Gastroesophageal sphincter (tissue), 4 donors: Measurements from ENCODE around the gene GPATCH8. TPM values are rescaled to one million over a fixed set of nuclear protein-coding genes. Genes with fewer than 3 reads are reported as not detected.

Experiments used
- ATAC-seq: fragments of 150-250 bp; one replicate; pipeline ENCODE4 v1.9.1; 2016; ENCODE audit warnings: mild to moderate bottlenecking, moderate library complexity
- H3K27ac ChIP-seq, 4 donors: fragments of 200-600 bp; sonication (generic) in 3 of 4; 1 replicate in 3 of 4; 2 replicates in 1 of 4; pipeline ENCODE4 v1.5.1; 2016 to 2019
- H3K27me3 ChIP-seq: fragments of 200-600 bp; sonication (generic); one replicate; pipeline ENCODE4 v1.5.1; 2019
- H3K36me3 ChIP-seq, 2 donors: fragments of 200-600 bp; sonication (generic); one replicate each; pipeline ENCODE4 v1.5.1; 2019; ENCODE audit warnings: control low read depth in 1 of 2
- H3K4me1 ChIP-seq, 3 donors: fragments of 200-600 bp; sonication (generic); 1 replicate in 2 of 3; 2 replicates in 1 of 3; pipeline ENCODE4 v1.5.1; 2016 to 2019; ENCODE audit warnings: control low read depth in 2 of 3
- H3K4me3 ChIP-seq, 2 donors: fragments of 200-600 bp; sonication (generic); one replicate each; pipeline ENCODE4 v1.5.1; 2019; ENCODE audit warnings: mild to moderate bottlenecking in 1 of 2, moderate library complexity in 1 of 2
- H3K9me3 ChIP-seq, 3 donors: fragments of 200-600 bp; sonication (generic); one replicate each; pipeline ENCODE4 v1.5.1; 2017 to 2019; ENCODE audit warnings: control low read depth in 2 of 3
- CTCF ChIP-seq, 4 experiments: fragments of 200-600 bp in 2 of 4; fragments of 450-650 bp in 2 of 4; sonication (generic) in 1 of 4; IDR thresholded peaks; one replicate each; pipeline ENCODE4 v1.5.1; 2017 to 2019; ENCODE audit warnings: antibody characterized with exemption in 4 of 4, mild to moderate bottlenecking in 2 of 4, moderate library complexity in 2 of 4
- EP300 ChIP-seq: sonication (generic); formaldehyde crosslinking; IDR thresholded peaks from one replicate; pipeline ENCODE4 v1.6.1; 2017; ENCODE audit warnings: antibody characterized with exemption, mild to moderate bottlenecking
- POLR2A ChIP-seq, 2 donors: fragments of 450-650 bp; IDR thresholded peaks; one replicate each; pipeline ENCODE4 v1.6.1; 2017; ENCODE audit warnings: antibody characterized with exemption in 2 of 2, mild to moderate bottlenecking in 2 of 2, moderate library complexity in 1 of 2
- POLR2AphosphoS5 ChIP-seq: sonication (generic); formaldehyde crosslinking; IDR thresholded peaks from one replicate; pipeline ENCODE4 v1.6.1; 2017; ENCODE audit warnings: antibody characterized with exemption
- WGBS, 2 donors: methylation state at CpG; one replicate each; pipeline ENCODE4 v1.1.5; 2018; ENCODE audit warnings: low coverage in 1 of 2; 5-methylcytosine and 5-hydroxymethylcytosine counted together
- total RNA-seq, 4 donors: library from RNA; depleted of rRNA; stranded (reverse); fragments of >200 nt; gene quantifications; one replicate each; pipeline ENCODE4 v1.1.0, GENCODE V29; 2016

The GPATCH8 gene
- total RNA-seq, 4 donors from 2014 or later: 21.8 to 54.6 (median 33.9) TPM

GRCh38 chr17:44362949-44363612 is 140.1 kb downstream of the GPATCH8 start:
- WGBS, 2 donors: no CpG with 5 or more reads among the region's 45 CpGs
- H3K4me1 ChIP-seq: peaks cover 0 to 37% (median 7%) of the 10 kb centered on the region in 3 donors
- H3K27me3 ChIP-seq: peaks cover 25% of the 10 kb centered on the region
- H3K4me3 ChIP-seq: peak overlapping the region; percentile 33 to 71
- peak; percentile 11 for ATAC-seq
- no peaks in the 10 kb centered on the region for H3K36me3 ChIP-seq
- no peaks in the 10 kb centered on the region for H3K9me3 ChIP-seq
- TF ChIP-seq CTCF (IDR thresholded peaks at IDR 0.05) (no peak), EP300 (no peak), POLR2AphosphoS5 (no peak), POLR2A (IDR thresholded peaks at IDR 0.05) (no peak)
- H3K27ac ChIP-seq: peak overlapping the region in 1 of 4 donors; percentile 70

GRCh38 chr17:44362459-44362948 is 140.7 kb downstream of the GPATCH8 start:
- no peaks in the 10 kb centered on the region for H3K36me3 ChIP-seq
- peak overlapping the region in 1 of 4 donors; percentile 70 for H3K27ac ChIP-seq
- no peak for ATAC-seq
- H3K27me3 ChIP-seq: peaks cover 25% of the 10 kb centered on the region
- H3K4me3 ChIP-seq: peak overlapping the region in 1 of 2 donors; percentile 71
- TF ChIP-seq CTCF (IDR thresholded peaks at IDR 0.05): no peak
- no peak for TF ChIP-seq POLR2AphosphoS5
- no peak for TF ChIP-seq EP300
- no peak for TF ChIP-seq POLR2A (IDR thresholded peaks at IDR 0.05)
- H3K9me3 ChIP-seq: no peaks in the 10 kb centered on the region
- 8 to 44% methylated on average over 3 to 4 of the region's 11 CpGs for WGBS, 2 donors
- H3K4me1 ChIP-seq: peaks cover 0 to 37% (median 7%) of the 10 kb centered on the region in 3 donors

- Histone ChIP-seq H3K9me3 (no peaks in the 10 kb centered on the region), H3K36me3 (no peaks in the 10 kb centered on the region), H3K27me3 (peaks cover 19% of the 10 kb centered on the region), H3K27ac (no peak overlapping the region), H3K4me3 (no peak overlapping the region), H3K4me1 (peaks cover 0 to 37% (median 7%) of the 10 kb centered on the region in 3 donors)
- TF ChIP-seq POLR2AphosphoS5 (no peak), CTCF (IDR thresholded peaks at IDR 0.05) (no peak), POLR2A (IDR thresholded peaks at IDR 0.05) (no peak), EP300 (no peak)
- no peak for ATAC-seq
- WGBS, 2 donors: 56 to 60% methylated on average over 3 to 6 of the region's 11 CpGs
These were observed 141.6 kb downstream of the GPATCH8 start for GRCh38 chr17:44361292-44362260.

GRCh38 chr17:44360826-44361225 is 142.4 kb downstream of the GPATCH8 start:
- TF ChIP-seq EP300: no peak
- no peak for TF ChIP-seq POLR2A (IDR thresholded peaks at IDR 0.05)
- TF ChIP-seq POLR2AphosphoS5: no peak
- TF ChIP-seq CTCF (IDR thresholded peaks at IDR 0.05): no peak
- no peaks in the 10 kb centered on the region for H3K9me3 ChIP-seq
- H3K27ac ChIP-seq: no peak overlapping the region
- WGBS, 2 donors: 28 to 60% methylated on average over 1 to 2 of the region's 5 CpGs
- H3K4me3 ChIP-seq: no peak overlapping the region
- peaks cover 0 to 37% (median 7%) of the 10 kb centered on the region in 3 donors for H3K4me1 ChIP-seq
- no peak for ATAC-seq
- peaks cover 14% of the 10 kb centered on the region for H3K27me3 ChIP-seq
- no peaks in the 10 kb centered on the region for H3K36me3 ChIP-seq
